Thoracic aorta (tissue), 2 donors: ENCODE measurements around the gene C3orf20. TPM values are rescaled to one million over a fixed set of nuclear protein-coding genes. Genes with fewer than 3 reads are reported as not detected.

Experiments
- ATAC-seq: fragments of 150-250 bp; one replicate; pipeline ENCODE4 v1.8.0; 2017; ENCODE audit warnings: low read depth; ENCODE audit not compliant: insufficient number of reproducible peaks, low FRiP score
- DNase-seq: peaks from one replicate; pipeline ENCODE4 v3.0.0-alpha.2; 2020; ENCODE audit warnings: low spot score
- H3K27ac ChIP-seq, 2 donors: fragments of 200-600 bp; sonication (generic); 1 replicate in 1 of 2; 2 replicates in 1 of 2; pipeline ENCODE4 v1.5.1; 2016; ENCODE audit warnings: mild to moderate bottlenecking in 2 of 2, moderate library complexity in 2 of 2
- H3K27me3 ChIP-seq: fragments of 200-600 bp; sonication (generic); replicated peaks from 2 replicates; pipeline ENCODE4 v1.6.0; 2016; ENCODE audit warnings: mild to moderate bottlenecking; ENCODE audit not compliant: insufficient read depth
- H3K36me3 ChIP-seq: fragments of 200-600 bp; sonication (generic); one replicate; pipeline ENCODE4 v1.5.1; 2016
- H3K4me1 ChIP-seq, 2 donors: fragments of 200-600 bp; sonication (generic); 1 replicate in 1 of 2; 2 replicates in 1 of 2; pipeline versions ENCODE4 v1.5.1 to v1.6.0; 2016; ENCODE audit warnings: low read depth in 2 of 2, mild to moderate bottlenecking in 1 of 2; ENCODE audit not compliant: control insufficient read depth in 1 of 2
- H3K4me3 ChIP-seq: fragments of 200-600 bp; sonication (generic); 2 replicates; pipeline ENCODE4 v1.5.1; 2016; ENCODE audit warnings: mild to moderate bottlenecking
- H3K9me3 ChIP-seq: fragments of 200-600 bp; sonication (generic); 2 replicates; pipeline ENCODE4 v1.5.1; 2016
- CTCF ChIP-seq: fragments of 200-600 bp; sonication (generic); IDR thresholded peaks from one replicate; pipeline ENCODE4 v1.5.1; 2019; ENCODE audit warnings: antibody characterized with exemption
- total RNA-seq, 2 donors: library from RNA; depleted of rRNA; stranded (reverse); fragments of >200 nt; gene quantifications; one replicate each; pipeline versions ENCODE4 v1.1.0 to v1.2.3, GENCODE V29; 2016

Gene C3orf20
- total RNA-seq, 2 donors from 2014 or later, result not detected

- no peak overlapping the region for H3K27ac ChIP-seq
- no peaks in the 10 kb centered on the region for H3K27me3 ChIP-seq
- DNase-seq, result no peak
- H3K36me3 ChIP-seq, result no peaks in the 10 kb centered on the region
- no peak for TF ChIP-seq CTCF
- no peak overlapping the region for H3K4me3 ChIP-seq
- H3K9me3 ChIP-seq, result no peaks in the 10 kb centered on the region
- ATAC-seq, result no peak
- no peaks in the 10 kb centered on the region for H3K4me1 ChIP-seq
Observed at GRCh38 chr3:14698601-14699244, 23.8 kb downstream of the C3orf20 start.

GRCh38 chr3:14699643-14700042, 24.7 kb downstream of the C3orf20 start:
- H3K9me3 ChIP-seq, result no peaks in the 10 kb centered on the region
- no peaks in the 10 kb centered on the region for H3K36me3 ChIP-seq
- DNase-seq, result no peak
- ATAC-seq, result no peak
- H3K4me3 ChIP-seq, result no peak overlapping the region
- no peaks in the 10 kb centered on the region for H3K4me1 ChIP-seq
- no peak overlapping the region for H3K27ac ChIP-seq
- H3K27me3 ChIP-seq, result no peaks in the 10 kb centered on the region
- TF ChIP-seq CTCF, result no peak

- H3K9me3 ChIP-seq, result no peaks in the 10 kb centered on the region
- ATAC-seq (no peak), DNase-seq (no peak)
- no peak overlapping the region for H3K27ac ChIP-seq
- H3K4me1 ChIP-seq, result no peaks in the 10 kb centered on the region
- no peak for TF ChIP-seq CTCF
- H3K27me3 ChIP-seq, result no peaks in the 10 kb centered on the region
- H3K36me3 ChIP-seq, result no peaks in the 10 kb centered on the region
- no peak overlapping the region for H3K4me3 ChIP-seq
Observed at GRCh38 chr3:14700891-14701290, 25.9 kb downstream of the C3orf20 start.

- H3K36me3 ChIP-seq, result no peaks in the 10 kb centered on the region
- ATAC-seq, result no peak
- no peak overlapping the region for H3K27ac ChIP-seq
- no peak overlapping the region for H3K4me3 ChIP-seq
- no peaks in the 10 kb centered on the region for H3K9me3 ChIP-seq
- H3K27me3 ChIP-seq, result no peaks in the 10 kb centered on the region
- no peak for DNase-seq
- TF ChIP-seq CTCF, result no peak
- no peaks in the 10 kb centered on the region for H3K4me1 ChIP-seq
Observed at GRCh38 chr3:14701676-14702075, 26.7 kb downstream of the C3orf20 start.

GRCh38 chr3:14703128-14703750, 28.3 kb downstream of the C3orf20 start:
- no peak for DNase-seq
- no peak overlapping the region for H3K27ac ChIP-seq
- no peak for ATAC-seq
- no peaks in the 10 kb centered on the region for H3K9me3 ChIP-seq
- H3K4me1 ChIP-seq, result no peaks in the 10 kb centered on the region
- H3K4me3 ChIP-seq, result no peak overlapping the region
- no peaks in the 10 kb centered on the region for H3K27me3 ChIP-seq
- TF ChIP-seq CTCF, result no peak
- no peaks in the 10 kb centered on the region for H3K36me3 ChIP-seq
